Measurements from ENCODE around the gene EFCAB6. TPM values are rescaled to one million over a fixed set of nuclear protein-coding genes. Genes with fewer than 3 reads are reported as not detected.

The EFCAB6 gene
- total RNA-seq, 4 donors from 2014 or later: 2.0 to 8.4 (median 5.7) TPM

DNA sequence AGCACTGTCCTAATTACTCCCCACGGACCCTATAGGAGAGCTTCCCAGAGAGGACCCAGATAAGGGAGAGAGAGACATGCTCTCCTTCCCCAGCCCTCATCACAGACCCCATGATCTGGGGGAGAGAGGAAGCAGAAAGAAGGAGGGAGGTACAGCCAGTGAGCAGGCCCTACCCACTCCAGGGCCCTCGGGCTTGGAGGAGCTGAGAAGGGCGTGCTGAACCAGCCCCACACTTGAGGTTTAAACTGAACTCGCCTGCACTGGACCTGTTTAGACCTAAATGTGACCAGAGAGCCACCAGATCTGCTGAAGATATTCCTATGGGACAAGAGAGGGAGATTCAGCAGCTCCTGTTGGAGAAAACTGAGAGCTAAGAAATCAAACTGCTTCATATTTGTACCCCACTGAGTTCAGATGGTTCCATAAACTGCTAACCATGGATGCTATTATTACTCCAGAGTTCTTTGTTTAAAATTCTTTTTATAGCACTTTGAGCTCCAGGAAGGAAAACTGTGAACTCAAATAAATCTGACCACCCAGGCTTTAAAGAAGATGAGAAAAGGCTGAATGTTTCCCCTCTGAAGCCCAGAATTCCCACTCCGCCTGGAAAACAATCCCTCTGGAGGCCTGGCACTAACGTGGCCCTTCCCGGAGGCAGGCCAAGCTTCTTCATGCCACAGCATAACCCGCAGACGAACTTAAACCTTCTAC, 67.2 kb downstream of the EFCAB6 start:
- Histone ChIP-seq H3K4me3 (no peak overlapping the region), H3K27me3 (no peaks in the 10 kb centered on the region), H3K4me1 (peaks cover 0 to 5% of the 10 kb centered on the region in 2 donors), H3K36me3 (no peaks in the 10 kb centered on the region), H3K9me3 (no peaks in the 10 kb centered on the region), H3K27ac (no peak overlapping the region)
- intact Hi-C loops (cut with DNase I; ENCODE audit: low total_unique reads): no loop called here
- TF ChIP-seq CTCF (IDR thresholded peaks at IDR 0.05): no peak
- no peak for TF ChIP-seq POLR2A (IDR thresholded peaks at IDR 0.05)
- no peak for DNase-seq

DNA sequence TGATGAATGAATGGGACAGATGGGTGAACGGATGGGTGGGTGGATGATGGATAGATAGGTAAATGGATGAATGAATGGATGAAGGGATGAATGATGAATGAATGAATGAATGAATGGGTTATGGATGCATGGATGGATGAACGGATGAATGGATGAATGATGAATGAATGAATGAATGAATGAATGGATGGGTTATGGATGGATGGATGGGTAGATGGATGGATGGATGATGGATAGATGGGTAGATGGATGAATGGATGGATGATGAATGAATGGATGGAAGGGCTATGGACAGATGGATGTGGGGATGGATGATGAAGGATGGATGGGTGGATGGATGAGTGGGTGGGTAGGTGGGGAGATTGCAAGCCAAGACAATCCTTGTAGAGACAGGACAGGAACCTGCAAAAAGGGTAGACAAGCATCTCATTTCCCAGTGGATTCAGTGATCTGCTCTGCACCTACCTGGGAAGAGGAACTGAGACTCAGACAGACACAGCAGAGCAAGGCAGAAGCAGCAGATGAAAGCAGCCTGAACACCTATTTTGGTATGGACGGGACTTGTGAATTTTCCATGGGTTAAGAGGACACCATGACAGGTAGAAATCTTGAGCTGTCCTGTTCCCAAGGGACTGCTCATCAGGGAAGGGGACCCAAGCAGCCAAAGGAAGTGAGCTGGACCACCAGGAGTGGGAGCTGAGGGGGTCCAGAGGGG, 68.0 kb downstream of the EFCAB6 start:
- Histone ChIP-seq H3K27me3 (no peaks in the 10 kb centered on the region), H3K27ac (no peak overlapping the region), H3K4me3 (no peak overlapping the region), H3K4me1 (peaks cover 0 to 5% of the 10 kb centered on the region in 2 donors), H3K9me3 (no peaks in the 10 kb centered on the region), H3K36me3 (no peaks in the 10 kb centered on the region)
- no peak for DNase-seq
- no peak for TF ChIP-seq POLR2A (IDR thresholded peaks at IDR 0.05)
- TF ChIP-seq CTCF (IDR thresholded peaks at IDR 0.05): no peak
- intact Hi-C loops (cut with DNase I; ENCODE audit: low total_unique reads): no loop called here

GRCh38 chr22:43743131-43743530, 69.0 kb downstream of the EFCAB6 start:
- Histone ChIP-seq H3K27me3 (no peaks in the 10 kb centered on the region), H3K4me1 (peaks cover 0 to 5% of the 10 kb centered on the region in 2 donors), H3K27ac (no peak overlapping the region), H3K9me3 (no peaks in the 10 kb centered on the region), H3K4me3 (no peak overlapping the region), H3K36me3 (no peaks in the 10 kb centered on the region)
- TF ChIP-seq POLR2A (IDR thresholded peaks at IDR 0.05): no peak
- TF ChIP-seq CTCF (IDR thresholded peaks at IDR 0.05): no peak
- DNase-seq: no peak
- intact Hi-C loops (cut with DNase I; ENCODE audit: low total_unique reads): no loop called here

- no peak overlapping the region for H3K4me3 ChIP-seq
- no peaks in the 10 kb centered on the region for H3K36me3 ChIP-seq
- intact Hi-C loops (cut with DNase I; ENCODE audit: low total_unique reads): no loop called here
- no peaks in the 10 kb centered on the region for H3K9me3 ChIP-seq
- H3K4me1 ChIP-seq: peaks cover 0 to 5% of the 10 kb centered on the region in 2 donors
- no peak for TF ChIP-seq CTCF (IDR thresholded peaks at IDR 0.05)
- no peak for TF ChIP-seq POLR2A (IDR thresholded peaks at IDR 0.05)
- no peak for DNase-seq
- H3K27me3 ChIP-seq: no peaks in the 10 kb centered on the region
- no peak overlapping the region for H3K27ac ChIP-seq
Observed at GRCh38 chr22:43742154-43742950, 69.8 kb downstream of the EFCAB6 start.
